K562 (cell line): Measurements from ENCODE around the gene CARD9. TPM values are rescaled to one million over a fixed set of nuclear protein-coding genes. Genes with fewer than 3 reads are reported as not detected.

ENCODE experiments used
- AFF4 ChIP-seq: sonication (generic); formaldehyde crosslinking; IDR thresholded peaks from 2 replicates; pipeline ENCODE4 v1.8.0; 2023; ENCODE audit warnings: mild to moderate bottlenecking, missing genetic modification reagents
- ELF2 ChIP-seq: fragments of 250-450 bp; sonication (Bioruptor Pico); IDR thresholded peaks from 2 replicates; pipeline ENCODE4 v1.5.0; 2021; ENCODE audit warnings: mild to moderate bottlenecking
- MBD2 ChIP-seq: sonication (generic); IDR thresholded peaks from 2 replicates; pipeline ENCODE4 v1.6.1; 2016; ENCODE audit warnings: low read depth, borderline replicate concordance
- PML ChIP-seq: IDR thresholded peaks from 2 replicates; pipeline ENCODE4 v1.6.1; 2012; ENCODE audit warnings: low read length, inconsistent platforms
- SRSF3 ChIP-seq: fragments of 200-400 bp; formaldehyde crosslinking; IDR thresholded peaks from 2 replicates; pipeline ENCODE4 v1.6.1; 2016; ENCODE audit warnings: mild to moderate bottlenecking, low read length, moderate library complexity; ENCODE audit not compliant: insufficient read depth
- ZNF197 ChIP-seq: fragments of 200-800 bp; sonication (Bioruptor generic); IDR thresholded peaks from 2 replicates; pipeline ENCODE4 v1.6.1; 2016; ENCODE audit warnings: low read depth, missing genetic modification characterization, missing compliant biosample characterization
- ZSCAN32 ChIP-seq: fragments of 450-650 bp; formaldehyde crosslinking; IDR thresholded peaks from 2 replicates; pipeline ENCODE4 v1.4.0; 2020; ENCODE audit warnings: mild to moderate bottlenecking, moderate library complexity
- polyA plus RNA-seq, 8 experiments: library from polyadenylated mRNA; depleted of rRNA in 4 of 8; stranded (reverse) in 5 of 8; unstranded in 3 of 8; fragments of >200 nt; fragmentation: Nextera tagmentation in 2 of 8; fragmentation: Illumina TruSeq in 1 of 8; extraction: Ambion mirVana in 2 of 8; extraction: Trizol in 1 of 8; gene quantifications; 2 replicates each; pipeline versions ENCODE4 v1.2.1 to v1.2.3, GENCODE V29; 2011 to 2014; ENCODE audit warnings: inconsistent platforms in 1 of 8, missing spikeins in 1 of 8
- total RNA-seq, 7 experiments: library from RNA; depleted of rRNA in 6 of 7; stranded (reverse); fragments of >200 nt in 6 of 7; fragmentation: Illumina TruSeq in 2 of 7; extraction: Trizol in 2 of 7; gene quantifications; 2 replicates each; pipeline versions ENCODE4 v1.2.1 to v1.2.3, GENCODE V29; 2011 to 2021; ENCODE audit warnings: low replicate concordance in 1 of 7
- TF ChIP-seq, protein P1 (sequence below): fragments of 450-650 bp; formaldehyde crosslinking; IDR thresholded peaks from 2 replicates; pipeline ENCODE4 v1.4.0; 2020; ENCODE audit warnings: mild to moderate bottlenecking, moderate library complexity
- TF ChIP-seq, protein P2 (sequence below): sonication (generic); formaldehyde crosslinking; IDR thresholded peaks from 2 replicates; pipeline ENCODE4 v1.9.0; 2022; ENCODE audit warnings: mild to moderate bottlenecking, missing genetic modification reagents
- TF ChIP-seq, protein P3 (sequence below): fragments of 250-450 bp; sonication (Bioruptor Pico); IDR thresholded peaks from 2 replicates; pipeline ENCODE4 v1.5.1; 2021; ENCODE audit warnings: mild to moderate bottlenecking
- TF ChIP-seq, protein P4 (sequence below), 2 experiments: fragments of 450-650 bp; conservative IDR thresholded peaks; 2 replicates each; pipeline ENCODE4 v1.6.1; 2017; ENCODE audit warnings: mild to moderate bottlenecking in 2 of 2, moderate library complexity in 2 of 2
- TF ChIP-seq, protein P5 (sequence below), 3 experiments: IDR thresholded peaks in 2 of 3; conservative IDR thresholded peaks in 1 of 3; 2 replicates each; pipeline ENCODE4 v1.5.1; 2011 to 2012; ENCODE audit warnings: low read length in 3 of 3, mild to moderate bottlenecking in 3 of 3, control low read depth in 2 of 3, improper control_type of control experiment in 1 of 3, inconsistent platforms in 1 of 3, low read depth in 1 of 3, mixed read lengths in 1 of 3, moderate library complexity in 1 of 3; ENCODE audit not compliant: insufficient read depth in 2 of 3
- TF ChIP-seq, protein P6 (sequence below): fragments of 450-650 bp; IDR thresholded peaks from one replicate; pipeline ENCODE4 v1.6.1; 2018; ENCODE audit warnings: mild to moderate bottlenecking, moderate library complexity; ENCODE audit not compliant: partially characterized antibody

The CARD9 gene
- total and polyA plus RNA-seq, 9 of the 15 experiments (the other 6 are each of a cell fraction or from before 2014, with no cell fraction given): 1.7 to 53.0 (median 9.7) TPM

GRCh38 chr9:136341042-136341655 is 32.3 kb downstream of the CARD9 start (continued):
- TF ChIP-seq, protein P1, sequence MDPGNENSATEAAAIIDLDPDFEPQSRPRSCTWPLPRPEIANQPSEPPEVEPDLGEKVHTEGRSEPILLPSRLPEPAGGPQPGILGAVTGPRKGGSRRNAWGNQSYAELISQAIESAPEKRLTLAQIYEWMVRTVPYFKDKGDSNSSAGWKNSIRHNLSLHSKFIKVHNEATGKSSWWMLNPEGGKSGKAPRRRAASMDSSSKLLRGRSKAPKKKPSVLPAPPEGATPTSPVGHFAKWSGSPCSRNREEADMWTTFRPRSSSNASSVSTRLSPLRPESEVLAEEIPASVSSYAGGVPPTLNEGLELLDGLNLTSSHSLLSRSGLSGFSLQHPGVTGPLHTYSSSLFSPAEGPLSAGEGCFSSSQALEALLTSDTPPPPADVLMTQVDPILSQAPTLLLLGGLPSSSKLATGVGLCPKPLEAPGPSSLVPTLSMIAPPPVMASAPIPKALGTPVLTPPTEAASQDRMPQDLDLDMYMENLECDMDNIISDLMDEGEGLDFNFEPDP (CRISPR knock-in tag): no peak
- no peak for TF ChIP-seq PML
- no peak for TF ChIP-seq AFF4 (CRISPR knock-in tag)
- TF ChIP-seq, protein P2, sequence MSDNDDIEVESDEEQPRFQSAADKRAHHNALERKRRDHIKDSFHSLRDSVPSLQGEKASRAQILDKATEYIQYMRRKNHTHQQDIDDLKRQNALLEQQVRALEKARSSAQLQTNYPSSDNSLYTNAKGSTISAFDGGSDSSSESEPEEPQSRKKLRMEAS (CRISPR knock-in tag): 0 out of 2 replicates have a peak, but pooled peaks have one; percentile 11
- TF ChIP-seq, protein P3, sequence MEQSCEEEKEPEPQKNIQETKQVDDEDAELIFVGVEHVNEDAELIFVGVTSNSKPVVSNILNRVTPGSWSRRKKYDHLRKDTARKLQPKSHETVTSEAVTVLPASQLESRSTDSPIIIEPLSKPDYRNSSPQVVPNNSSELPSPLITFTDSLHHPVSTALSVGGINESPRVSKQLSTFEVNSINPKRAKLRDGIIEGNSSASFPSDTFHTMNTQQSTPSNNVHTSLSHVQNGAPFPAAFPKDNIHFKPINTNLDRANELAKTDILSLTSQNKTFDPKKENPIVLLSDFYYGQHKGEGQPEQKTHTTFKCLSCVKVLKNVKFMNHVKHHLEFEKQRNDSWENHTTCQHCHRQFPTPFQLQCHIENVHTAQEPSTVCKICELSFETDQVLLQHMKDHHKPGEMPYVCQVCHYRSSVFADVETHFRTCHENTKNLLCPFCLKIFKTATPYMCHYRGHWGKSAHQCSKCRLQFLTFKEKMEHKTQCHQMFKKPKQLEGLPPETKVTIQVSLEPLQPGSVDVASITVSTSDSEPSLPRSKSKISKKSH (CRISPR knock-in tag): no peak
- TF ChIP-seq ELF2: no peak
- TF ChIP-seq, protein P4, sequence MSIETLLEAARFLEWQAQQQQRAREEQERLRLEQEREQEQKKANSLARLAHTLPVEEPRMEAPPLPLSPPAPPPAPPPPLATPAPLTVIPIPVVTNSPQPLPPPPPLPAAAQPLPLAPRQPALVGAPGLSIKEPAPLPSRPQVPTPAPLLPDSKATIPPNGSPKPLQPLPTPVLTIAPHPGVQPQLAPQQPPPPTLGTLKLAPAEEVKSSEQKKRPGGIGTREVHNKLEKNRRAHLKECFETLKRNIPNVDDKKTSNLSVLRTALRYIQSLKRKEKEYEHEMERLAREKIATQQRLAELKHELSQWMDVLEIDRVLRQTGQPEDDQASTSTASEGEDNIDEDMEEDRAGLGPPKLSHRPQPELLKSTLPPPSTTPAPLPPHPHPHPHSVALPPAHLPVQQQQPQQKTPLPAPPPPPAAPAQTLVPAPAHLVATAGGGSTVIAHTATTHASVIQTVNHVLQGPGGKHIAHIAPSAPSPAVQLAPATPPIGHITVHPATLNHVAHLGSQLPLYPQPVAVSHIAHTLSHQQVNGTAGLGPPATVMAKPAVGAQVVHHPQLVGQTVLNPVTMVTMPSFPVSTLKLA (conservative IDR thresholded peaks at IDR 0.05): no peak
- no peak for TF ChIP-seq MBD2
- no peak for TF ChIP-seq ZNF197 (CRISPR knock-in tag)
- TF ChIP-seq ZSCAN32 (CRISPR knock-in tag): no peak
- TF ChIP-seq SRSF3: no peak
- TF ChIP-seq, protein P5, sequence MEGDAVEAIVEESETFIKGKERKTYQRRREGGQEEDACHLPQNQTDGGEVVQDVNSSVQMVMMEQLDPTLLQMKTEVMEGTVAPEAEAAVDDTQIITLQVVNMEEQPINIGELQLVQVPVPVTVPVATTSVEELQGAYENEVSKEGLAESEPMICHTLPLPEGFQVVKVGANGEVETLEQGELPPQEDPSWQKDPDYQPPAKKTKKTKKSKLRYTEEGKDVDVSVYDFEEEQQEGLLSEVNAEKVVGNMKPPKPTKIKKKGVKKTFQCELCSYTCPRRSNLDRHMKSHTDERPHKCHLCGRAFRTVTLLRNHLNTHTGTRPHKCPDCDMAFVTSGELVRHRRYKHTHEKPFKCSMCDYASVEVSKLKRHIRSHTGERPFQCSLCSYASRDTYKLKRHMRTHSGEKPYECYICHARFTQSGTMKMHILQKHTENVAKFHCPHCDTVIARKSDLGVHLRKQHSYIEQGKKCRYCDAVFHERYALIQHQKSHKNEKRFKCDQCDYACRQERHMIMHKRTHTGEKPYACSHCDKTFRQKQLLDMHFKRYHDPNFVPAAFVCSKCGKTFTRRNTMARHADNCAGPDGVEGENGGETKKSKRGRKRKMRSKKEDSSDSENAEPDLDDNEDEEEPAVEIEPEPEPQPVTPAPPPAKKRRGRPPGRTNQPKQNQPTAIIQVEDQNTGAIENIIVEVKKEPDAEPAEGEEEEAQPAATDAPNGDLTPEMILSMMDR (IDR thresholded peaks at IDR 0.05 in 2 of 3, conservative IDR thresholded peaks at IDR 0.05 in 1 of 3; ENCODE audit: insufficient read depth in 2 of 3, low read depth in 1 of 3, low read length in 3 of 3): peak in 1 of 3 experiments; percentile 29; a peak in 1 of 6 replicates
- TF ChIP-seq, protein P6, sequence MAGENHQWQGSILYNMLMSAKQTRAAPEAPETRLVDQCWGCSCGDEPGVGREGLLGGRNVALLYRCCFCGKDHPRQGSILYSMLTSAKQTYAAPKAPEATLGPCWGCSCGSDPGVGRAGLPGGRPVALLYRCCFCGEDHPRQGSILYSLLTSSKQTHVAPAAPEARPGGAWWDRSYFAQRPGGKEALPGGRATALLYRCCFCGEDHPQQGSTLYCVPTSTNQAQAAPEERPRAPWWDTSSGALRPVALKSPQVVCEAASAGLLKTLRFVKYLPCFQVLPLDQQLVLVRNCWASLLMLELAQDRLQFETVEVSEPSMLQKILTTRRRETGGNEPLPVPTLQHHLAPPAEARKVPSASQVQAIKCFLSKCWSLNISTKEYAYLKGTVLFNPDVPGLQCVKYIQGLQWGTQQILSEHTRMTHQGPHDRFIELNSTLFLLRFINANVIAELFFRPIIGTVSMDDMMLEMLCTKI: no peak
